MM.1S (cell line): ENCODE data around the gene LZTS3.
"Not testable (repeated sequence)": the region's sequence is repeated elsewhere in the genome, so short reads cannot be mapped to it uniquely, and the experiment has no call there.

Experiments
- DNase-seq: peaks from one replicate; pipeline ENCODE4 v3.0.0-alpha.2; 2015
- H2AFZ ChIP-seq: fragments of 300-600 bp; sonication (generic); 2 replicates; pipeline ENCODE4 v1.6.0; 2016; ENCODE audit warnings: antibody characterized with exemption, low read length
- H3F3A ChIP-seq: fragments of 300-600 bp; sonication (generic); 2 replicates; pipeline ENCODE4 v1.6.1; 2016; ENCODE audit warnings: mild to moderate bottlenecking, antibody characterized with exemption, low read length, moderate library complexity, mixed read lengths; ENCODE audit not compliant: insufficient read depth
- H3K27ac ChIP-seq: fragments of 300-600 bp; sonication (generic); 2 replicates; pipeline ENCODE4 v1.5.1; 2016; ENCODE audit warnings: mild to moderate bottlenecking, low read length
- H3K27me3 ChIP-seq: fragments of 300-600 bp; sonication (generic); replicated peaks from 2 replicates; pipeline ENCODE4 v1.6.0; 2016; ENCODE audit warnings: low read length; ENCODE audit not compliant: insufficient read depth
- H3K36me3 ChIP-seq: fragments of 300-600 bp; sonication (generic); replicated peaks from 2 replicates; pipeline ENCODE4 v1.6.1; 2016; ENCODE audit warnings: mild to moderate bottlenecking, low read length, mixed read lengths; ENCODE audit not compliant: insufficient read depth
- H3K4me1 ChIP-seq: fragments of 300-600 bp; sonication (generic); 2 replicates; pipeline ENCODE4 v1.6.1; 2016; ENCODE audit warnings: low read length, mixed read lengths
- H3K4me2 ChIP-seq: fragments of 300-600 bp; sonication (generic); 2 replicates; pipeline ENCODE4 v1.6.0; 2016; ENCODE audit warnings: low read depth, low read length
- H3K4me3 ChIP-seq: fragments of 300-600 bp; sonication (generic); 2 replicates; pipeline ENCODE4 v1.5.1; 2016; ENCODE audit warnings: low read length, mixed read lengths
- H3K79me2 ChIP-seq: fragments of 300-600 bp; sonication (generic); 2 replicates; pipeline ENCODE4 v1.6.1; 2016; ENCODE audit warnings: mixed run types, low read length, mixed read lengths
- H3K9ac ChIP-seq: fragments of 300-600 bp; sonication (generic); 2 replicates; pipeline ENCODE4 v1.6.1; 2016; ENCODE audit warnings: low read length, mixed read lengths
- H3K9me2 ChIP-seq: fragments of 300-600 bp; sonication (generic); replicated peaks from 2 replicates; pipeline ENCODE4 v1.6.1; 2016; ENCODE audit warnings: mild to moderate bottlenecking, low read length, mixed read lengths; ENCODE audit not compliant: insufficient read depth
- H3K9me3 ChIP-seq: fragments of 300-600 bp; sonication (generic); replicated peaks from 2 replicates; pipeline ENCODE4 v1.6.1; 2016; ENCODE audit warnings: mild to moderate bottlenecking, low read length, mixed read lengths; ENCODE audit not compliant: insufficient read depth
- H4K20me1 ChIP-seq: fragments of 300-600 bp; sonication (generic); 2 replicates; pipeline ENCODE4 v1.6.1; 2016; ENCODE audit warnings: mild to moderate bottlenecking, low read length, moderate library complexity, mixed read lengths; ENCODE audit not compliant: insufficient read depth
- CTCF ChIP-seq: fragments of 300-600 bp; sonication (generic); IDR thresholded peaks from 2 replicates; pipeline ENCODE4 v1.5.1; 2016; ENCODE audit warnings: antibody characterized with exemption, low read length, mixed read lengths
- EZH2 ChIP-seq: fragments of 300-600 bp; sonication (generic); optimal IDR thresholded peaks from 2 replicates; pipeline ENCODE3; 2017; ENCODE audit warnings: low read depth, mild to moderate bottlenecking, antibody characterized with exemption, low read length, mixed read lengths
- EZH2phosphoT487 ChIP-seq: fragments of 300-600 bp; sonication (generic); IDR thresholded peaks from 2 replicates; pipeline ENCODE4 v1.6.1; 2018; ENCODE audit warnings: antibody characterized with exemption, low read length

LZTS3 gene

GRCh38 chr20:3126527-3126859 is 46.9 kb downstream of the LZTS3 start:
- H3K9me3 ChIP-seq, result no peaks in the 10 kb centered on the region
- no peak overlapping the region for H2AFZ ChIP-seq
- H3K79me2 ChIP-seq, result 0 out of 2 replicates have a peak, but pooled peaks cover 5% of the 10 kb centered on the region
- no peak for TF ChIP-seq CTCF
- TF ChIP-seq EZH2, result no peak
- TF ChIP-seq EZH2phosphoT487, result no peak
- 0 out of 2 replicates have a peak, but pooled peaks cover 4% of the 10 kb centered on the region for H3K36me3 ChIP-seq
- H3K4me3 ChIP-seq, result no peak overlapping the region
- H3K27ac ChIP-seq, result no peak overlapping the region
- no peaks in the 10 kb centered on the region for H3K4me1 ChIP-seq
- H3K4me2 ChIP-seq, result no peak overlapping the region
- no peaks in the 10 kb centered on the region for H3F3A ChIP-seq
- H3K9ac ChIP-seq, result no peak overlapping the region
- DNase-seq, result no peak
- H3K9me2 ChIP-seq, result no peaks in the 10 kb centered on the region
- no peaks in the 10 kb centered on the region for H4K20me1 ChIP-seq
- H3K27me3 ChIP-seq, result no peaks in the 10 kb centered on the region

- H3K4me1 ChIP-seq, H3K9me3 ChIP-seq, H3F3A ChIP-seq, H3K9me2 ChIP-seq, H3K9ac ChIP-seq, H4K20me1 ChIP-seq, H2AFZ ChIP-seq, H3K27me3 ChIP-seq, H3K79me2 ChIP-seq, H3K36me3 ChIP-seq, H3K4me3 ChIP-seq, H3K27ac ChIP-seq, H3K4me2 ChIP-seq, DNase-seq: not testable (repeated sequence)
These were observed 47.4 kb downstream of the LZTS3 start for GRCh38 chr20:3125776-3126526.

- H4K20me1 ChIP-seq, H3K36me3 ChIP-seq: not testable (repeated sequence)
These were observed 48.4 kb downstream of the LZTS3 start for GRCh38 chr20:3124773-3125560.

GRCh38 chr20:3124163-3124562 is 49.2 kb downstream of the LZTS3 start:
- not testable (repeated sequence) for H3K79me2 ChIP-seq, H4K20me1 ChIP-seq, H3K4me3 ChIP-seq, H3K9me3 ChIP-seq, H3K9me2 ChIP-seq, H3K9ac ChIP-seq, H3K4me2 ChIP-seq, H3K36me3 ChIP-seq, H3K27ac ChIP-seq, H3K27me3 ChIP-seq, DNase-seq, H3F3A ChIP-seq, H3K4me1 ChIP-seq, H2AFZ ChIP-seq

More at GRCh38 chr20:3124773-3125560, 48.4 kb downstream of the LZTS3 start:
- H3K9me2 ChIP-seq, H3K27me3 ChIP-seq, H3F3A ChIP-seq, H3K9ac ChIP-seq, H3K4me1 ChIP-seq, H3K4me2 ChIP-seq, H3K9me3 ChIP-seq, H2AFZ ChIP-seq, DNase-seq, H3K27ac ChIP-seq, H3K79me2 ChIP-seq, H3K4me3 ChIP-seq: not testable (repeated sequence)
